GM12878 (cell line): ENCODE results near the gene VEGFB. TPM values are rescaled to one million over a fixed set of nuclear protein-coding genes. Genes with fewer than 3 reads are reported as not detected.

ENCODE experiments used
- BHLHE40 ChIP-seq, 2 experiments: fragments of 450-650 bp in 1 of 2; IDR thresholded peaks; 2 replicates each; pipeline ENCODE4 v1.6.1; 2011 to 2017; ENCODE audit warnings: low read depth in 2 of 2, borderline replicate concordance in 1 of 2, improper control_type of control experiment in 1 of 2, low read length in 1 of 2, mild to moderate bottlenecking in 1 of 2
- CBFB ChIP-seq: IDR thresholded peaks from 2 replicates; pipeline ENCODE4 v1.6.1; 2016; ENCODE audit warnings: antibody characterized with exemption, low read depth
- EED ChIP-seq: sonication (generic); IDR thresholded peaks from 2 replicates; pipeline ENCODE4 v1.6.1; 2016; ENCODE audit warnings: antibody characterized with exemption, low read depth
- EP300 ChIP-seq, 2 experiments: fragments of 150-350 bp in 1 of 2; IDR thresholded peaks; 2 replicates each; pipeline ENCODE4 v1.6.1; 2011 to 2012; ENCODE audit warnings: low read depth in 2 of 2, low read length in 2 of 2, borderline replicate concordance in 1 of 2, improper control_type of control experiment in 1 of 2, inconsistent platforms in 1 of 2; ENCODE audit not compliant: control insufficient read depth in 1 of 2
- FOS ChIP-seq: IDR thresholded peaks from 3 replicates; pipeline ENCODE4 v1.6.1; 2011; ENCODE audit warnings: borderline replicate concordance; ENCODE audit not compliant: insufficient read length; ENCODE audit errors: extremely low read depth
- JUNB ChIP-seq: IDR thresholded peaks from 2 replicates; pipeline ENCODE4 v1.6.1; 2016; ENCODE audit warnings: antibody characterized with exemption, mild to moderate bottlenecking
- LARP7 ChIP-seq: fragments of 450-650 bp; IDR thresholded peaks from 2 replicates; pipeline ENCODE4 v1.6.1; 2017; ENCODE audit warnings: mild to moderate bottlenecking
- MEF2B ChIP-seq: fragments of 450-650 bp; IDR thresholded peaks from 2 replicates; pipeline ENCODE4 v1.6.1; 2018; ENCODE audit warnings: mild to moderate bottlenecking, moderate library complexity; ENCODE audit not compliant: partially characterized antibody, poor library complexity, severe bottlenecking
- MLLT1 ChIP-seq: fragments of 450-650 bp; IDR thresholded peaks from 2 replicates; pipeline ENCODE4 v1.6.1; 2016; ENCODE audit warnings: mild to moderate bottlenecking
- MTA2 ChIP-seq: fragments of 450-650 bp; IDR thresholded peaks from 2 replicates; pipeline ENCODE4 v1.6.1; 2016; ENCODE audit warnings: low read depth, mild to moderate bottlenecking, moderate library complexity
- MYC ChIP-seq: IDR thresholded peaks from 2 replicates; pipeline ENCODE4 v1.6.1; 2011; ENCODE audit warnings: mild to moderate bottlenecking, low read length, moderate library complexity, inconsistent platforms; ENCODE audit not compliant: insufficient read depth, insufficient replicate concordance, insufficient read length, severe bottlenecking
- NFYB ChIP-seq: IDR thresholded peaks from 2 replicates; pipeline ENCODE4 v1.6.1; 2011; ENCODE audit warnings: low read depth, mild to moderate bottlenecking, low read length, improper control_type of control experiment, moderate library complexity; ENCODE audit not compliant: insufficient read depth
- NR2C2 ChIP-seq: IDR thresholded peaks from 2 replicates; pipeline ENCODE4 v1.6.1; 2011; ENCODE audit warnings: borderline replicate concordance, low read depth; ENCODE audit not compliant: control insufficient read depth, insufficient read length
- POLR2AphosphoS2 ChIP-seq: IDR thresholded peaks from 2 replicates; pipeline ENCODE4 v1.6.1; 2011; ENCODE audit warnings: low read depth, mild to moderate bottlenecking, low read length, improper control_type of control experiment, moderate library complexity
- RAD21 ChIP-seq: IDR thresholded peaks from 2 replicates; pipeline ENCODE4 v1.6.1; 2011; ENCODE audit warnings: mild to moderate bottlenecking, low read depth, low read length, moderate library complexity; ENCODE audit not compliant: insufficient read depth
- SIN3A ChIP-seq: IDR thresholded peaks from 2 replicates; pipeline ENCODE4 v1.6.1; 2012; ENCODE audit warnings: low read depth, low read length, improper control_type of control experiment
- SREBF1 ChIP-seq: IDR thresholded peaks from 2 replicates; pipeline ENCODE4 v1.6.1; 2012; ENCODE audit warnings: mild to moderate bottlenecking, low read length
- SREBF2 ChIP-seq: IDR thresholded peaks from 2 replicates; pipeline ENCODE4 v1.6.1; 2012; ENCODE audit warnings: mild to moderate bottlenecking, low read length
- SUPT20H ChIP-seq: IDR thresholded peaks from 2 replicates; pipeline ENCODE4 v1.6.1; 2011; ENCODE audit warnings: low read depth, mild to moderate bottlenecking, low read length, moderate library complexity, borderline replicate concordance; ENCODE audit not compliant: control insufficient read depth
- ZBTB40 ChIP-seq: fragments of 450-650 bp; IDR thresholded peaks from 2 replicates; pipeline ENCODE4 v1.6.1; 2016; ENCODE audit warnings: mild to moderate bottlenecking, moderate library complexity, borderline replicate concordance
- polyA plus RNA-seq, 11 experiments: library from polyadenylated mRNA; depleted of rRNA in 4 of 11; unstranded in 6 of 11; stranded (reverse) in 5 of 11; fragments of >200 nt; fragmentation: Nextera tagmentation in 4 of 11; fragmentation: Illumina TruSeq in 1 of 11; extraction: Ambion mirVana in 4 of 11; extraction: Trizol in 1 of 11; gene quantifications; 1 replicate in 1 of 11; 2 replicates in 10 of 11; pipeline versions ENCODE4 v1.2.1 to v1.2.3, GENCODE V29; 2011 to 2016; ENCODE audit warnings: inconsistent platforms in 2 of 11, missing spikeins in 2 of 11, low read depth in 1 of 11
- total RNA-seq, 4 experiments: library from RNA; depleted of rRNA in 3 of 4; stranded (reverse); fragments of >200 nt in 3 of 4; fragmentation: Illumina TruSeq in 1 of 4; extraction: Trizol in 1 of 4; gene quantifications; 2 replicates each; pipeline versions ENCODE4 v1.2.1 to v1.2.3, GENCODE V29; 2013 to 2021
- TF ChIP-seq, protein P1 (sequence below): fragments of 450-650 bp; IDR thresholded peaks from 2 replicates; pipeline ENCODE4 v1.6.1; 2017; ENCODE audit warnings: borderline replicate concordance

VEGFB gene
- total and polyA plus RNA-seq, 10 of the 15 experiments (the other 5 are each of a cell fraction or from before 2014, with no cell fraction given) = 7.0 to 75.8 (median 20.3) TPM

DNA sequence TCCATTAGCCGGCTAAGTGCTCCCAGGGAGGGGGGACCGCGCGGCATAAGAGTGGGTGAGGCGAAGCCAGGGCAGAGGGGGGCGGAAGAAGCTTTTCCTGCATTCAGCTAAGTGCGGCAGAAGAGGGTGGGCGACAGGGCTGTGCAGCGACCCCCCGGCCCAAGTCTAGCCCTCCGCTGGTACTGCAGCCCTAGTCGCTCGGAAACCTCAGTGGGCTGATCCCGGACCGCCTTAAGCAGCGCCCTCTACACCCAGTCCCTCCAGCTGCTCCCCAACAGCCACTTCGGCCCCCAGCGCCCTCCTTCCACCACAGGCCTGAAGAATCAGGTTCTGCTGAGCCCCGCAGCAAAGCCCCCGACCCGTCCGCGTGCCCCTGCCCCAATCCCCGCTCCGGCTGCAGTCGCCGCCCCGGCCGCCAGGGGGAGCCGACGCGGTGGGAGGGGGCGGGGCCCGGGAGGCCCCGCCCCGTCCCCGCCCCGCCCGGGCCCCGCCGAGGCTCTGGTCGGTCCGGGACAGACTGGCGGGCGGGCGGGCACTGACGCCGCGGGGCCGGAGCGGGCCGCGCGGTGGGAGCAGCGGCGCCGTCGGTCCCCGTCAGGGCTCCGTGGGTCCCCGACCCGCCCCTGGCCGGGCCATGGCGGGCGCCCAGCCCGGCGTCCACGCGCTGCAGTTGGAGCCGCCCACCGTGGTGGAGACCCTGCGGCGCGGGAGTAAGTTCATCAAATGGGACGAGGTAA lies 16.8 kb downstream of the VEGFB start, which contains the start of gene PLCB3 (continued):
- TF ChIP-seq, protein P1, sequence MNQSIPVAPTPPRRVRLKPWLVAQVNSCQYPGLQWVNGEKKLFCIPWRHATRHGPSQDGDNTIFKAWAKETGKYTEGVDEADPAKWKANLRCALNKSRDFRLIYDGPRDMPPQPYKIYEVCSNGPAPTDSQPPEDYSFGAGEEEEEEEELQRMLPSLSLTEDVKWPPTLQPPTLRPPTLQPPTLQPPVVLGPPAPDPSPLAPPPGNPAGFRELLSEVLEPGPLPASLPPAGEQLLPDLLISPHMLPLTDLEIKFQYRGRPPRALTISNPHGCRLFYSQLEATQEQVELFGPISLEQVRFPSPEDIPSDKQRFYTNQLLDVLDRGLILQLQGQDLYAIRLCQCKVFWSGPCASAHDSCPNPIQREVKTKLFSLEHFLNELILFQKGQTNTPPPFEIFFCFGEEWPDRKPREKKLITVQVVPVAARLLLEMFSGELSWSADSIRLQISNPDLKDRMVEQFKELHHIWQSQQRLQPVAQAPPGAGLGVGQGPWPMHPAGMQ = no peak
- no peak for TF ChIP-seq EED
- TF ChIP-seq MEF2B = peak; percentile 25
- TF ChIP-seq NR2C2 = no peak
- TF ChIP-seq EP300 (IDR thresholded peaks at IDR 0.05; ENCODE audit: borderline replicate concordance in 1 of 2, control insufficient read depth in 1 of 2, low read depth in 2 of 2, low read length in 2 of 2) = no peak
- no peak for TF ChIP-seq SREBF1
- TF ChIP-seq NFYB = no peak
- no peak for TF ChIP-seq SREBF2
- peak; percentile 29 for TF ChIP-seq RAD21
- TF ChIP-seq POLR2AphosphoS2 = no peak
- TF ChIP-seq CBFB = no peak
- 0 out of 2 replicates have a peak, but pooled peaks have one; percentile 21 for TF ChIP-seq MLLT1
- no peak for TF ChIP-seq MTA2
- TF ChIP-seq MYC = no peak
- TF ChIP-seq SIN3A = peak; percentile 26; the same call in 1 of the 2 replicates
- peak; percentile 53; the same call in 1 of the 2 replicates for TF ChIP-seq LARP7
- TF ChIP-seq ZBTB40 = no peak
- TF ChIP-seq FOS = no peak
- TF ChIP-seq SUPT20H = no peak
- TF ChIP-seq BHLHE40 (IDR thresholded peaks at IDR 0.05; ENCODE audit: borderline replicate concordance in 1 of 2, low read depth in 2 of 2, low read length in 1 of 2) = peak; percentile 21 to 26; a peak in 1 of 4 replicates
- TF ChIP-seq JUNB = no peak
